Psoas muscle (tissue), 8 donors: Measurements from ENCODE around the gene PDIA2. TPM values are rescaled to one million over a fixed set of nuclear protein-coding genes. Genes with fewer than 3 reads are reported as not detected.

Experiments
- ATAC-seq, 4 donors: fragments of 200-7000 bp; cut with Tn5 transposase; one replicate each; pipeline ENCODE4 v1.9.1; 2020; ENCODE audit warnings: moderate library complexity in 3 of 4, mild to moderate bottlenecking in 2 of 4
- DNase-seq, 2 donors: peaks; one replicate each; pipeline ENCODE4 v3.0.0-alpha.2; 2020
- H3K27ac ChIP-seq: fragments of 200-600 bp; one replicate; pipeline ENCODE4 v1.8.0; 2022
- H3K27me3 ChIP-seq, 3 donors: fragments of 200-600 bp in 1 of 3; one replicate each; pipeline versions ENCODE4 v1.6.1 to v1.8.0; 2013 to 2022; ENCODE audit warnings: low read length in 2 of 3, mild to moderate bottlenecking in 2 of 3, moderate library complexity in 1 of 3; ENCODE audit not compliant: insufficient read depth in 3 of 3
- H3K36me3 ChIP-seq, 2 donors: fragments of 200-600 bp in 1 of 2; one replicate each; pipeline versions ENCODE4 v1.6.1 to v1.8.0; 2013 to 2022; ENCODE audit warnings: low read depth in 1 of 2, mild to moderate bottlenecking in 1 of 2, moderate library complexity in 1 of 2; ENCODE audit not compliant: insufficient read depth in 1 of 2
- H3K4me1 ChIP-seq: fragments of 200-600 bp; one replicate; pipeline ENCODE4 v1.8.0; 2022
- H3K4me3 ChIP-seq: fragments of 200-600 bp; one replicate; pipeline ENCODE4 v1.8.0; 2022; ENCODE audit warnings: mild to moderate bottlenecking
- H3K9me3 ChIP-seq: fragments of 200-600 bp; one replicate; pipeline ENCODE4 v1.8.0; 2022
- CTCF ChIP-seq: fragments of 200-600 bp; IDR thresholded peaks from one replicate; pipeline ENCODE4 v1.8.0; 2022; ENCODE audit warnings: antibody characterized with exemption
- WGBS, 3 donors: extraction: QIAGEN DNeasy Blood & Tissue Kit; methylation state at CpG; one replicate each; pipeline versions ENCODE4 v1.1.6 to v1.1.7; 2013; 5-methylcytosine and 5-hydroxymethylcytosine counted together
- intact Hi-C, 2 donors: fragments of 100-400 bp; cut with DNase I; formaldehyde crosslinking; loops; one replicate each; pipeline versions ENCODE4 v1.11.0 to v1.14.2; 2022
- long read RNA-seq, 2 donors: library from polyadenylated mRNA; unstranded; transcript quantifications; one replicate each; pipeline ENCODE4 v2.0.0, GENCODE V29; 2021
- polyA plus RNA-seq, 3 donors: library from polyadenylated mRNA; stranded (reverse); fragments of 200-250 nt; gene quantifications; one replicate each; pipeline ENCODE4 v1.2.3, GENCODE V29; 2013
- total RNA-seq, 4 donors: library from RNA; stranded (reverse); fragmentation: NEBNext Ultra II Directional in 2 of 4; extraction: Animal tissue kit (Norgen Biotek cat#: 25700) in 2 of 4; gene quantifications; one replicate each; pipeline versions ENCODE4 v1.2.1 to v1.2.4, GENCODE V29; 2021 to 2023
- donor health status: healthy with polysubstance abuse.
- donor health status: DM: no; HTN: no; CAD: no; lungs with moderate emphysema.
- donor health status: Bipolar disorder and iron deficiency.
- donor health status: healthy.
- donor health status: DM: yes; HTN: yes; CAD: no.
- donor health status: DM: no; HTN: no; CAD: no.
- donor health status: DM: no; HTN: no; CAD: no.
- donor health status: DM: yes; HTN: yes; CAD: no.

PDIA2 gene
- total RNA-seq = under 1 TPM in 1 of 4 donors, not detected in 3; 0.90 TPM
- polyA plus RNA-seq = under 1 TPM in 2 of 3 donors, not detected in 1; 0.08 to 0.14 TPM
- long read RNA-seq, donor 1 = 0 reads
- long read RNA-seq, donor 2 = 0 reads

GRCh38 chr16:283033-283805 lies at the start of gene PDIA2:
PDIA2 (plus strand) TSS chr16:283164; CDS start chr16:283170, 6 bp downstream.
- DNase-seq = peak in 1 of 2 donors; percentile 43
- TF ChIP-seq CTCF = no peak
- Histone ChIP-seq H3K9me3 (no peaks in the 10 kb centered on the region), H3K27ac (no peak within 1 kb of the TSS), H3K36me3 (peaks cover 0 to 12% of the 10 kb centered on the region in 2 donors), H3K27me3 (peaks cover 0 to 27% (median 12%) of the 10 kb centered on the region in 3 donors), H3K4me1 (peaks cover 6% of the 10 kb centered on the region), H3K4me3 (no peak within 1 kb of the TSS)
- ATAC-seq = no peak
- intact Hi-C loops = loop anchor here in 1 of 2 donors (2.0 kb wide), 1 partner anchor 58 kb away; no protein-coding TSS in a partner anchor
- 53 to 67% (median 65%) methylated on average over 21 to 25 of the region's 25 CpGs for WGBS, 3 donors

- intact Hi-C loops = loop anchor here in 1 of 2 donors (5.0 kb wide), 1 partner anchor 103 kb away; no protein-coding TSS in a partner anchor
- H3K27ac ChIP-seq = peak within 1 kb of the TSS; percentile 100
- peaks cover 0 to 9% of the 10 kb centered on the region in 2 donors for H3K36me3 ChIP-seq
- peak; percentile 95 to 97 for DNase-seq
- peaks cover 11% of the 10 kb centered on the region for H3K4me1 ChIP-seq
- H3K4me3 ChIP-seq = peak within 1 kb of the TSS; percentile 98
- H3K9me3 ChIP-seq = no peaks in the 10 kb centered on the region
- H3K27me3 ChIP-seq = no peaks in the 10 kb centered on the region
- 0 to 1% (median 1%) methylated on average over 42 to 85 of the region's 85 CpGs for WGBS, 3 donors
- ATAC-seq = peak; percentile 94 to 96 (median 95)
- peak; percentile 36 for TF ChIP-seq CTCF
Measured at GRCh38 chr16:234468-235305, 48.3 kb upstream of the PDIA2 start, which contains the start of gene FAM234A. FAM234A (plus strand) TSS chr16:234821; CDS start chr16:254414, 19,593 bp downstream.

GRCh38 chr16:239948-240277 lies 43.1 kb upstream of the PDIA2 start:
- WGBS, 3 donors = 39 to 53% (median 49%) methylated on average over 3 of the region's 3 CpGs
- Histone ChIP-seq H3K27ac (peak overlapping the region; percentile 73), H3K4me1 (peaks cover 43% of the 10 kb centered on the region), H3K36me3 (peaks cover 0 to 9% of the 10 kb centered on the region in 2 donors), H3K9me3 (no peaks in the 10 kb centered on the region), H3K4me3 (no peak overlapping the region), H3K27me3 (no peaks in the 10 kb centered on the region)
- ATAC-seq (peak in 3 of 4 donors; percentile 16 to 61 (median 34)), DNase-seq (no peak)
- no peak for TF ChIP-seq CTCF
- intact Hi-C loops = loop anchor here in 1 of 2 donors (5.0 kb wide), 1 partner anchor 97 kb away; no protein-coding TSS in a partner anchor

- peak overlapping the region; percentile 73 for H3K27ac ChIP-seq
- intact Hi-C loops = no loop called here
Measured at GRCh38 chr16:240559-240958, 42.4 kb upstream of the PDIA2 start.

More at GRCh38 chr16:240559-240958, 42.4 kb upstream of the PDIA2 start:
- TF ChIP-seq CTCF = no peak
- DNase-seq (no peak), ATAC-seq (no peak)
- no peaks in the 10 kb centered on the region for H3K27me3 ChIP-seq
- H3K4me3 ChIP-seq = no peak overlapping the region
- peaks cover 0 to 9% of the 10 kb centered on the region in 2 donors for H3K36me3 ChIP-seq
- WGBS, 3 donors = 66 to 85% (median 70%) methylated on average over 8 of the region's 8 CpGs
- peaks cover 41% of the 10 kb centered on the region for H3K4me1 ChIP-seq
- no peaks in the 10 kb centered on the region for H3K9me3 ChIP-seq
